T-cell (primary cell): ENCODE results near the gene LRRC4. TPM values are rescaled to one million over a fixed set of nuclear protein-coding genes. Genes with fewer than 3 reads are reported as not detected.
A peak's percentile ranks its signal among the peaks of the same experiment; 100 is the strongest.

ENCODE experiments used
- ATAC-seq, 4 experiments: fragments of 200-7000 bp in 3 of 4; fragments of 150-1000 bp in 1 of 4; cut with Tn5 transposase; replicated peaks in 1 of 4; 1 replicate in 3 of 4; 2 replicates in 1 of 4; pipeline ENCODE4 v1.10.0; 2021; ENCODE audit warnings: moderate library complexity in 3 of 4, mild to moderate bottlenecking in 2 of 4, moderate number of reproducible peaks in 1 of 4
- CTCF ChIA-PET, 2 donors: fragments of 300-600 bp; sonication (Branson Sonifier 250); formaldehyde crosslinking; loops; one replicate each; lab custom pipeline; 2022; ENCODE audit warnings: antibody characterized with exemption in 2 of 2; lab: Charles Lee
- POLR2A ChIA-PET, 2 donors: fragments of 300-600 bp; sonication (Branson Sonifier 250); formaldehyde crosslinking; loops; one replicate each; lab custom pipeline; 2022; ENCODE audit warnings: antibody characterized with exemption in 2 of 2; lab: Charles Lee
- DNase-seq, 35 experiments: peaks; one replicate each; pipeline versions ENCODE4 v3.0.0 to v3.0.0-alpha.2; 2013 to 2023
- H3K27ac ChIP-seq: one replicate; pipeline ENCODE4 v1.5.1; 2013; ENCODE audit warnings: low read length
- H3K27me3 ChIP-seq, 2 experiments: replicated peaks in 1 of 2; 1 replicate in 1 of 2; 2 replicates in 1 of 2; pipeline versions ENCODE4 v1.6.1 to v1.7.0; 2013; ENCODE audit warnings: low read length in 1 of 2, mixed read lengths in 1 of 2; ENCODE audit not compliant: control insufficient read depth in 2 of 2, insufficient read depth in 2 of 2; ENCODE audit errors: extremely low read depth in 1 of 2
- H3K36me3 ChIP-seq, 2 donors: 1 replicate in 1 of 2; 2 replicates in 1 of 2; pipeline versions ENCODE4 v1.6.1 to v1.7.0; 2013; ENCODE audit warnings: low read length in 1 of 2; ENCODE audit not compliant: control insufficient read depth in 2 of 2, insufficient read depth in 1 of 2; ENCODE audit errors: extremely low read depth in 1 of 2
- H3K4me1 ChIP-seq, 2 experiments: 1 replicate in 1 of 2; 2 replicates in 1 of 2; pipeline versions ENCODE4 v1.6.1 to v1.7.0; 2013; ENCODE audit warnings: low read length in 2 of 2, mixed read lengths in 1 of 2; ENCODE audit not compliant: insufficient read depth in 2 of 2, control insufficient read depth in 1 of 2; ENCODE audit errors: extremely low read depth in 1 of 2
- H3K4me3 ChIP-seq, 2 donors: 1 replicate in 1 of 2; 2 replicates in 1 of 2; pipeline versions ENCODE4 v1.5.1 to v1.7.0; 2013; ENCODE audit warnings: mild to moderate bottlenecking in 2 of 2, low read length in 1 of 2, moderate library complexity in 1 of 2; ENCODE audit not compliant: control insufficient read depth in 1 of 2; ENCODE audit errors: extremely low read depth in 1 of 2
- H3K9me3 ChIP-seq: 2 replicates; pipeline ENCODE4 v1.7.0; 2013
- H3K27ac Mint-ChIP-seq, 2 donors: one replicate each; pipeline ENCODE4 v1.8.0; 2020 to 2021; ENCODE audit warnings: mild to moderate bottlenecking in 2 of 2, mixed read lengths in 2 of 2
- H3K27me3 Mint-ChIP-seq, 2 donors: one replicate each; pipeline ENCODE4 v1.8.0; 2021 to 2022; ENCODE audit warnings: mixed read lengths in 2 of 2
- H3K36me3 Mint-ChIP-seq: one replicate; pipeline ENCODE4 v1.8.0; 2021; ENCODE audit warnings: mixed read lengths
- H3K4me1 Mint-ChIP-seq, 3 donors: one replicate each; pipeline ENCODE4 v1.8.0; 2020 to 2022; ENCODE audit warnings: mixed read lengths in 3 of 3, mild to moderate bottlenecking in 1 of 3
- H3K4me3 Mint-ChIP-seq, 3 donors: one replicate each; pipeline ENCODE4 v1.8.0; 2020 to 2022; ENCODE audit warnings: mild to moderate bottlenecking in 3 of 3, mixed read lengths in 3 of 3, moderate library complexity in 3 of 3
- H3K9me3 Mint-ChIP-seq, 3 donors: one replicate each; pipeline ENCODE4 v1.8.0; 2020 to 2022; ENCODE audit warnings: mixed read lengths in 3 of 3
- WGBS: methylation state at CpG from one replicate; pipeline ENCODE4 v1.1.5; 2013; ENCODE audit warnings: missing lambda C conversion rate; ENCODE audit not compliant: insufficient coverage; 5-methylcytosine and 5-hydroxymethylcytosine counted together
- total RNA-seq, 35 experiments: library from RNA in 6 of 35; stranded (reverse) in 6 of 35; fragments of 120-200 nt in 1 of 35; gene quantifications; one replicate each; pipeline versions ENCODE4 v1.2.1 to v1.2.4 and lab custom pipeline; 2013 to 2026

LRRC4 gene
- total RNA-seq, 5 donors from 2014 or later (not counting 1 experiment from before 2014, with no cell fraction given) = 0.07 to 0.77 (median 0.18) TPM; not detected in 2

DNA sequence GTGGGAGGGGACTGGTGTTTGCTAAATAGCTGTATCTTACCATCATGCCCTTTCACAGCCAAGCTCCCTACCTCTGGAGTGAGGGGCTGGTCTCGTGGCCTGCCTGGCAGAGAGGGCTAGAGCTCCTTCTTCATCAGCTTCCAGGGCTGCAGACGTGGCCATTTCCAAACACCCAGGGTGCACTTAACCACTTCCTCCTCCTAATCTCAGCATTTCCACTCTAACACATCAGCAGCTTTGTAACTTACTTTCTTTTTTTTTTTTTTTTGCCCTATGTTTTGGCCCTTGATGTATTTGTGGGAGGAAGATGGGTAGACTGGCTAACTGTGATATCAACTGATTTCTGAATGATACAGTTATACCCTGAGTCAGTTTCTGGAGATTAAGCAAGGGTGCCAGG is 27.4 kb downstream of the LRRC4 start:
- ChIA-PET CTCF (interaction anchor here in 1 of 2 donors (0.6 kb wide), 2 partner anchors 204 to 316 kb away, joined by 3 to 5 read pairs; no protein-coding TSS in a partner anchor), POLR2A (interaction anchor here in 1 of 2 donors (0.5 kb wide), 1 partner anchor 83 kb away, joined by 12 read pairs; no protein-coding TSS in a partner anchor)
- peaks cover 22% of the 10 kb centered on the region for H3K36me3 Mint-ChIP-seq
- H3K9me3 Mint-ChIP-seq = no peaks in the 10 kb centered on the region
- peaks cover 24 to 28% (median 26%) of the 10 kb centered on the region in 3 donors for H3K4me1 Mint-ChIP-seq
- Histone ChIP-seq H3K27me3 (no peaks in the 10 kb centered on the region), H3K9me3 (no peaks in the 10 kb centered on the region), H3K36me3 (peaks cover 3 to 9% of the 10 kb centered on the region in 2 donors), H3K4me1 (peaks cover 2 to 6% of the 10 kb centered on the region in 2 experiments), H3K4me3 (no peak overlapping the region), H3K27ac (no peak overlapping the region)
- DNase-seq = peak in 1 of 35 experiments; percentile 11
- H3K27ac Mint-ChIP-seq = no peak overlapping the region
- no peak overlapping the region for H3K4me3 Mint-ChIP-seq
- no peak for ATAC-seq
- WGBS = 50% methylated on average over 1 of the region's 2 CpGs
- H3K27me3 Mint-ChIP-seq = no peaks in the 10 kb centered on the region

- H3K27ac Mint-ChIP-seq = no peak overlapping the region
- peaks cover 25% of the 10 kb centered on the region for H3K36me3 Mint-ChIP-seq
Measured at GRCh38 chr7:128003167-128003566, 28.1 kb downstream of the LRRC4 start.

GRCh38 chr7:128000854-128001265 is 30.4 kb downstream of the LRRC4 start:
- no peak for DNase-seq
- Histone ChIP-seq H3K4me1 (peaks cover 2 to 6% of the 10 kb centered on the region in 2 experiments), H3K4me3 (no peak overlapping the region), H3K36me3 (peaks cover 3% of the 10 kb centered on the region in 2 donors), H3K27me3 (no peaks in the 10 kb centered on the region), H3K9me3 (no peaks in the 10 kb centered on the region), H3K27ac (no peak overlapping the region)
- ChIA-PET CTCF (interaction anchor here in 1 of 2 donors (0.6 kb wide), 1 partner anchor 269 kb away, joined by 3 read pairs; no protein-coding TSS in a partner anchor), POLR2A (no interaction called here)
- WGBS = 93% methylated on average over 2 of the region's 6 CpGs
- ATAC-seq = no peak
- H3K4me1 Mint-ChIP-seq = peaks cover 26 to 30% (median 28%) of the 10 kb centered on the region in 3 donors
- no peaks in the 10 kb centered on the region for H3K9me3 Mint-ChIP-seq
- peaks cover 32% of the 10 kb centered on the region for H3K36me3 Mint-ChIP-seq
- no peak overlapping the region for H3K4me3 Mint-ChIP-seq
- H3K27me3 Mint-ChIP-seq = no peaks in the 10 kb centered on the region
- no peak overlapping the region for H3K27ac Mint-ChIP-seq

More at GRCh38 chr7:128003167-128003566, 28.1 kb downstream of the LRRC4 start:
- DNase-seq = no peak
- H3K4me3 Mint-ChIP-seq = no peak overlapping the region
- CTCF ChIA-PET = interaction anchor here in 1 of 2 donors (0.6 kb wide), 1 partner anchor 205 kb away, joined by 3 read pairs; no protein-coding TSS in a partner anchor
- H3K9me3 Mint-ChIP-seq = no peaks in the 10 kb centered on the region
- ATAC-seq = no peak
- peaks cover 26 to 29% (median 28%) of the 10 kb centered on the region in 3 donors for H3K4me1 Mint-ChIP-seq
- Histone ChIP-seq H3K4me3 (no peak overlapping the region), H3K9me3 (no peaks in the 10 kb centered on the region), H3K27ac (no peak overlapping the region), H3K36me3 (peaks cover 3 to 8% of the 10 kb centered on the region in 2 donors), H3K27me3 (no peaks in the 10 kb centered on the region), H3K4me1 (peaks cover 2 to 6% of the 10 kb centered on the region in 2 experiments)
- 89% methylated on average over 1 of the region's 3 CpGs for WGBS
- no peaks in the 10 kb centered on the region for H3K27me3 Mint-ChIP-seq
- POLR2A ChIA-PET = no interaction called here

DNA sequence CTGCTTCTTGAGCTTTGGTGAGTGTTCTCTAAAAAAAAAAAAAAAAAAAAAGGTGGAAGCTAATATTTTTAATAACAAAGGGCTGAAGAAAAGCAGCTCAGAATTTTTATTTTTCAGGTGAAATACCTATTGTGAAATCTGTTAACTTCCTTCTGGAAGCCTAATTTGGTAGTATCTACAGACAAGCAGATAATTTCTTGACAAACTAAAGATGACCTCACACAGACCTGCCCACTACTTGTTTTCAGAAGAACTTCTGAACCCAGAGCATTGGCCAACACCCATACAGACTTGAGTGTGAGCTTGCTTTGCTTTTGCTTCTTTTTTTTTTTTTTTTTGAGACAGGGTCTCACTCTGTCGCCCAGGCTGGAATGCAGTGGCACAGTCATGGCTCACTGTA is 31.2 kb downstream of the LRRC4 start:
- POLR2A ChIA-PET = interaction anchor here in 1 of 2 donors (0.6 kb wide), 1 partner anchor 39 kb away, joined by 8 read pairs; no protein-coding TSS in a partner anchor
- CTCF ChIA-PET = interaction anchor here in 1 of 2 donors (0.6 kb wide), 1 partner anchor 281 kb away, joined by 3 read pairs; no protein-coding TSS in a partner anchor
- no CpG with 5 or more reads among the region's 1 CpG for WGBS

DNA sequence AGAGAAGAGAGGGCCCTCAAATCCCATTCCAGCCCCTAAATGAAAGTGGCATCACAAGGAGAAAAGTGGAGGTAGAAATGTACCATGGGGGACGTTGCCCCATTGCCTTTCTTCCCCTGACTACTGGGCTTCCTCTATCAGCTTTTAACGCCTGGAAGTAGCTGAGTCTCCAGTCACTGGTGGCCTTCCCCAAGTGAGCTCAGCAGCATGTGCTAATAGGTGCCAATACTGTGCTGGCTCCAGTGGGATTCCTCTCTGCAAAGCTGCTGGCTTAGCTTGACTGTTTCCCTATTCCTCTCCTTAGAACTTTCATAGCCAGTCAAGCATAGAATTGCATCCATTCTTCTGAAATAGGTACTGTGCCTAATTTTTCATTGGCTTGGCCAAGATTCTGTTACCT is 32.6 kb downstream of the LRRC4 start:
- no peak overlapping the region for H3K27ac ChIP-seq
- Mint-ChIP-seq H3K4me3 (no peak overlapping the region), H3K4me1 (peaks cover 20 to 24% (median 23%) of the 10 kb centered on the region in 3 donors), H3K9me3 (no peaks in the 10 kb centered on the region), H3K36me3 (peaks cover 40% of the 10 kb centered on the region), H3K27me3 (no peaks in the 10 kb centered on the region), H3K27ac (no peak overlapping the region)
- peaks cover 5 to 8% of the 10 kb centered on the region in 2 donors for H3K36me3 ChIP-seq
- no peaks in the 10 kb centered on the region for H3K9me3 ChIP-seq
- no peaks in the 10 kb centered on the region for H3K27me3 ChIP-seq
- CTCF ChIA-PET = no interaction called here
- ATAC-seq (no peak), DNase-seq (no peak)
- H3K4me3 ChIP-seq = no peak overlapping the region
- POLR2A ChIA-PET = no interaction called here
- H3K4me1 ChIP-seq = peaks cover 0 to 4% of the 10 kb centered on the region in 2 experiments
- 96% methylated on average over 2 of the region's 2 CpGs for WGBS

More for the DNA sequence above, 31.2 kb downstream of the LRRC4 start:
- Histone ChIP-seq H3K36me3 (peaks cover 3% of the 10 kb centered on the region in 2 donors), H3K27ac (no peak overlapping the region), H3K4me1 (peaks cover 2 to 6% of the 10 kb centered on the region in 2 experiments), H3K27me3 (no peaks in the 10 kb centered on the region), H3K4me3 (no peak overlapping the region), H3K9me3 (no peaks in the 10 kb centered on the region)
- DNase-seq = no peak
- H3K9me3 Mint-ChIP-seq = no peaks in the 10 kb centered on the region
- H3K27ac Mint-ChIP-seq = no peak overlapping the region
- no peak for ATAC-seq
- no peaks in the 10 kb centered on the region for H3K27me3 Mint-ChIP-seq
- peaks cover 26 to 30% (median 28%) of the 10 kb centered on the region in 3 donors for H3K4me1 Mint-ChIP-seq
- peaks cover 34% of the 10 kb centered on the region for H3K36me3 Mint-ChIP-seq
- no peak overlapping the region for H3K4me3 Mint-ChIP-seq

GRCh38 chr7:127997226-127997922 is 33.9 kb downstream of the LRRC4 start:
- Mint-ChIP-seq H3K27ac (no peak overlapping the region), H3K9me3 (no peaks in the 10 kb centered on the region), H3K27me3 (no peaks in the 10 kb centered on the region), H3K4me1 (peaks cover 7 to 11% (median 10%) of the 10 kb centered on the region in 3 donors), H3K4me3 (no peak overlapping the region), H3K36me3 (peaks cover 53% of the 10 kb centered on the region)
- H3K27me3 ChIP-seq = no peaks in the 10 kb centered on the region
- 90% methylated on average over 4 of the region's 4 CpGs for WGBS
- peaks cover 7 to 18% of the 10 kb centered on the region in 2 donors for H3K36me3 ChIP-seq
- H3K4me1 ChIP-seq = no peaks in the 10 kb centered on the region
- ATAC-seq = no peak
- DNase-seq = no peak
- H3K9me3 ChIP-seq = no peaks in the 10 kb centered on the region
- no peak overlapping the region for H3K27ac ChIP-seq
- H3K4me3 ChIP-seq = no peak overlapping the region
- ChIA-PET POLR2A (no interaction called here), CTCF (no interaction called here)
